Right ventricle myocardium superior (tissue), 1 donor: ENCODE measurements around the gene HJURP. TPM values are rescaled to one million over a fixed set of nuclear protein-coding genes. Genes with fewer than 3 reads are reported as not detected.

ENCODE experiments used
- ATAC-seq: fragments of 200-7000 bp; cut with Tn5 transposase; one replicate; pipeline ENCODE4 v1.9.1; 2020; ENCODE audit warnings: mild to moderate bottlenecking; ENCODE audit not compliant: poor library complexity
- DNase-seq: peaks from one replicate; pipeline ENCODE4 v3.0.0-alpha.2; 2020
- intact Hi-C: fragments of 100-400 bp; cut with DNase I; formaldehyde crosslinking; loops from one replicate; pipeline ENCODE4 v1.11.2; 2022
- total RNA-seq: library from RNA; stranded (reverse); fragmentation: NEBNext Ultra II Directional; extraction: Animal tissue kit (Norgen Biotek cat#: 25700); gene quantifications from one replicate; pipeline ENCODE4 v1.2.1, GENCODE V29; 2021
- donor health status: DM: no; HTN: yes; CAD: no; lungs with severe emphysema.

Gene HJURP
- total RNA-seq, 1 donor from 2014 or later, result 0.40 TPM

GRCh38 chr2:233835230-233836186, 18.8 kb downstream of the HJURP start:
- no peak for ATAC-seq
- DNase-seq, result no peak
- intact Hi-C loops, result no loop called here

- intact Hi-C loops, result no loop called here
- ATAC-seq, result no peak
- DNase-seq, result no peak
Measured at GRCh38 chr2:233833345-233833744, 21.0 kb downstream of the HJURP start.

GRCh38 chr2:233832869-233833311, 21.4 kb downstream of the HJURP start:
- no peak for ATAC-seq
- no peak for DNase-seq
- intact Hi-C loops, result no loop called here

- intact Hi-C loops, result no loop called here
- no peak for ATAC-seq
- DNase-seq, result no peak
Measured at GRCh38 chr2:233832414-233832813, 21.9 kb downstream of the HJURP start.

- intact Hi-C loops, result no loop called here
- no peak for ATAC-seq
- no peak for DNase-seq
Measured at GRCh38 chr2:233831861-233832260, 22.5 kb downstream of the HJURP start.

- intact Hi-C loops, result no loop called here
- ATAC-seq (no peak), DNase-seq (no peak)
Measured at GRCh38 chr2:233831011-233831721, 23.2 kb downstream of the HJURP start.

- intact Hi-C loops, result no loop called here
- DNase-seq (no peak), ATAC-seq (no peak)
Measured at GRCh38 chr2:233830111-233830802, 24.1 kb downstream of the HJURP start.

GRCh38 chr2:233829193-233830110, 24.9 kb downstream of the HJURP start:
- ATAC-seq (no peak), DNase-seq (no peak)
- intact Hi-C loops, result no loop called here

- ATAC-seq, result no peak
- intact Hi-C loops, result no loop called here
- no peak for DNase-seq
Measured at GRCh38 chr2:233828546-233829192, 25.7 kb downstream of the HJURP start.

GRCh38 chr2:233824373-233824772, 30.0 kb downstream of the HJURP start:
- ATAC-seq (no peak), DNase-seq (no peak)

GRCh38 chr2:233823731-233824121, 30.6 kb downstream of the HJURP start:
- intact Hi-C loops, result no loop called here
- DNase-seq, result no peak
- ATAC-seq, result no peak

More at GRCh38 chr2:233824373-233824772, 30.0 kb downstream of the HJURP start:
- intact Hi-C loops, result no loop called here

GRCh38 chr2:233822781-233823730, 31.3 kb downstream of the HJURP start:
- intact Hi-C loops, result no loop called here
- DNase-seq (no peak), ATAC-seq (no peak)

GRCh38 chr2:233822101-233822771, 32.1 kb downstream of the HJURP start:
- intact Hi-C loops, result no loop called here
- no peak for ATAC-seq

GRCh38 chr2:233821709-233822100, 32.6 kb downstream of the HJURP start:
- intact Hi-C loops, result no loop called here
- ATAC-seq (no peak), DNase-seq (no peak)

More at GRCh38 chr2:233822101-233822771, 32.1 kb downstream of the HJURP start:
- no peak for DNase-seq

GRCh38 chr2:233821196-233821595, 33.1 kb downstream of the HJURP start:
- DNase-seq (no peak), ATAC-seq (no peak)
- intact Hi-C loops, result no loop called here

GRCh38 chr2:233820774-233821105, 33.6 kb downstream of the HJURP start:
- ATAC-seq, result no peak
- DNase-seq, result no peak
- intact Hi-C loops, result no loop called here
